GM19023 (cell line): ENCODE measurements around the gene ANKLE1.
A peak's percentile ranks its signal among the peaks of the same experiment; 100 is the strongest.

Source experiments
- ATAC-seq: cut with Tn5 transposase; IDR thresholded peaks from one replicate; pipeline ENCODE4 v1.9.1; 2021; ENCODE audit warnings: mild to moderate bottlenecking, moderate library complexity; ENCODE audit not compliant: unreplicated experiment

Gene ANKLE1

GRCh38 chr19:17305216-17305516, 23.5 kb downstream of the ANKLE1 start:
- ATAC-seq: no peak

- ATAC-seq: peak; percentile 53
Observed at GRCh38 chr19:17305517-17306284, 24.0 kb downstream of the ANKLE1 start, which contains the start of gene MRPL34. TSS of gene MRPL34 (plus strand) at chr19:17305872. CDS start at chr19:17305893, 21 bp downstream.

GRCh38 chr19:17306285-17306714, 24.6 kb downstream of the ANKLE1 start:
- no peak for ATAC-seq

- ATAC-seq: no peak
Observed at GRCh38 chr19:17307876-17308377, 26.2 kb downstream of the ANKLE1 start.

- peak; percentile 67 for ATAC-seq
Observed at GRCh38 chr19:17309198-17309964, 27.7 kb downstream of the ANKLE1 start, which contains the start of gene DDA1. TSS of gene DDA1 (plus strand) at chr19:17309563. CDS start at chr19:17309655, 92 bp downstream.

GRCh38 chr19:17309965-17310461, 28.3 kb downstream of the ANKLE1 start:
- no peak for ATAC-seq

- ATAC-seq: no peak
Observed at GRCh38 chr19:17311455-17312188, 29.9 kb downstream of the ANKLE1 start.

- ATAC-seq: no peak
Observed at GRCh38 chr19:17312189-17313113, 30.8 kb downstream of the ANKLE1 start.

- no peak for ATAC-seq
Observed at GRCh38 chr19:17314007-17314593, 32.4 kb downstream of the ANKLE1 start.

GRCh38 chr19:17318966-17319365, 37.3 kb downstream of the ANKLE1 start:
- ATAC-seq: no peak

- ATAC-seq: no peak
Observed at GRCh38 chr19:17319473-17320238, 38.0 kb downstream of the ANKLE1 start.

- no peak for ATAC-seq
Observed at GRCh38 chr19:17320435-17320834, 38.7 kb downstream of the ANKLE1 start.

GRCh38 chr19:17321655-17322489, 40.2 kb downstream of the ANKLE1 start:
- ATAC-seq: no peak

- ATAC-seq: no peak
Observed at GRCh38 chr19:17322854-17323253, 41.2 kb downstream of the ANKLE1 start.

- ATAC-seq: no peak
Observed at GRCh38 chr19:17323300-17323963, 41.7 kb downstream of the ANKLE1 start.

- ATAC-seq: no peak
Observed at GRCh38 chr19:17323964-17324332, 42.2 kb downstream of the ANKLE1 start.

GRCh38 chr19:17324357-17325114, 42.8 kb downstream of the ANKLE1 start:
- no peak for ATAC-seq
